K562 (cell line): ENCODE results near the gene APEX2.

Experiments used
- CHD2 ChIP-seq: IDR thresholded peaks from 2 replicates; pipeline ENCODE4 v1.6.1; 2011; ENCODE audit warnings: low read depth, low read length
- JUND ChIP-seq, 2 experiments: IDR thresholded peaks; 2 replicates in 1 of 2; 3 replicates in 1 of 2; pipeline ENCODE4 v1.6.1; 2011; ENCODE audit warnings: borderline replicate concordance in 2 of 2, low read depth in 2 of 2, low read length in 2 of 2, improper control_type of control experiment in 1 of 2, missing biosample characterization in 1 of 2, missing genetic modification characterization in 1 of 2, missing genetic modification reagents in 1 of 2
- NFE2L1 ChIP-seq: fragments of 450-650 bp; IDR thresholded peaks from 2 replicates; pipeline ENCODE4 v1.6.1; 2016; ENCODE audit warnings: missing genetic modification characterization, low read depth, mild to moderate bottlenecking, missing compliant biosample characterization, moderate library complexity, borderline replicate concordance
- POLR2AphosphoS5 ChIP-seq: IDR thresholded peaks from 2 replicates; pipeline ENCODE4 v1.6.1; 2011; ENCODE audit warnings: mild to moderate bottlenecking, low read depth, low read length, moderate library complexity; ENCODE audit not compliant: control insufficient read depth, insufficient read depth
- RFX5 ChIP-seq: IDR thresholded peaks from 2 replicates; pipeline ENCODE4 v1.6.1; 2011; ENCODE audit warnings: low read depth, mild to moderate bottlenecking, improper control_type of control experiment, low read length
- ZBTB43 ChIP-seq: sonication (generic); formaldehyde crosslinking; IDR thresholded peaks from 2 replicates; pipeline ENCODE4 v1.8.0; 2023; ENCODE audit warnings: mild to moderate bottlenecking, missing genetic modification reagents
- TF ChIP-seq, protein P1 (sequence below): fragments of 450-650 bp; formaldehyde crosslinking; IDR thresholded peaks from 2 replicates; pipeline ENCODE4 v1.4.0; 2022; ENCODE audit warnings: mild to moderate bottlenecking, moderate library complexity
- TF ChIP-seq, protein P2 (sequence below), 3 experiments: IDR thresholded peaks in 2 of 3; conservative IDR thresholded peaks in 1 of 3; 2 replicates each; pipeline ENCODE4 v1.5.1; 2011 to 2012; ENCODE audit warnings: low read length in 3 of 3, mild to moderate bottlenecking in 3 of 3, control low read depth in 2 of 3, improper control_type of control experiment in 1 of 3, inconsistent platforms in 1 of 3, low read depth in 1 of 3, mixed read lengths in 1 of 3, moderate library complexity in 1 of 3; ENCODE audit not compliant: insufficient read depth in 2 of 3

GRCh38 chrX:54994668-54995351 is 5.4 kb upstream of the APEX2 start:
- no peak for TF ChIP-seq CHD2
- no peak for TF ChIP-seq ZBTB43 (CRISPR knock-in tag)
- TF ChIP-seq, protein P1, sequence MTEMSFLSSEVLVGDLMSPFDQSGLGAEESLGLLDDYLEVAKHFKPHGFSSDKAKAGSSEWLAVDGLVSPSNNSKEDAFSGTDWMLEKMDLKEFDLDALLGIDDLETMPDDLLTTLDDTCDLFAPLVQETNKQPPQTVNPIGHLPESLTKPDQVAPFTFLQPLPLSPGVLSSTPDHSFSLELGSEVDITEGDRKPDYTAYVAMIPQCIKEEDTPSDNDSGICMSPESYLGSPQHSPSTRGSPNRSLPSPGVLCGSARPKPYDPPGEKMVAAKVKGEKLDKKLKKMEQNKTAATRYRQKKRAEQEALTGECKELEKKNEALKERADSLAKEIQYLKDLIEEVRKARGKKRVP (CRISPR knock-in tag) = no peak
- TF ChIP-seq, protein P2, sequence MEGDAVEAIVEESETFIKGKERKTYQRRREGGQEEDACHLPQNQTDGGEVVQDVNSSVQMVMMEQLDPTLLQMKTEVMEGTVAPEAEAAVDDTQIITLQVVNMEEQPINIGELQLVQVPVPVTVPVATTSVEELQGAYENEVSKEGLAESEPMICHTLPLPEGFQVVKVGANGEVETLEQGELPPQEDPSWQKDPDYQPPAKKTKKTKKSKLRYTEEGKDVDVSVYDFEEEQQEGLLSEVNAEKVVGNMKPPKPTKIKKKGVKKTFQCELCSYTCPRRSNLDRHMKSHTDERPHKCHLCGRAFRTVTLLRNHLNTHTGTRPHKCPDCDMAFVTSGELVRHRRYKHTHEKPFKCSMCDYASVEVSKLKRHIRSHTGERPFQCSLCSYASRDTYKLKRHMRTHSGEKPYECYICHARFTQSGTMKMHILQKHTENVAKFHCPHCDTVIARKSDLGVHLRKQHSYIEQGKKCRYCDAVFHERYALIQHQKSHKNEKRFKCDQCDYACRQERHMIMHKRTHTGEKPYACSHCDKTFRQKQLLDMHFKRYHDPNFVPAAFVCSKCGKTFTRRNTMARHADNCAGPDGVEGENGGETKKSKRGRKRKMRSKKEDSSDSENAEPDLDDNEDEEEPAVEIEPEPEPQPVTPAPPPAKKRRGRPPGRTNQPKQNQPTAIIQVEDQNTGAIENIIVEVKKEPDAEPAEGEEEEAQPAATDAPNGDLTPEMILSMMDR (IDR thresholded peaks at IDR 0.05 in 2 of 3, conservative IDR thresholded peaks at IDR 0.05 in 1 of 3; ENCODE audit: insufficient read depth in 2 of 3, low read depth in 1 of 3, low read length in 3 of 3) = no peak
- no peak for TF ChIP-seq NFE2L1 (tag)
- peak; percentile 52; the same call in 1 of the 2 replicates for TF ChIP-seq JUND (IDR thresholded peaks at IDR 0.05; ENCODE audit: borderline replicate concordance, low read depth, low read length)
- no peak; the same call in 2 of the 3 replicates for TF ChIP-seq JUND (tag; IDR thresholded peaks at IDR 0.05; ENCODE audit: borderline replicate concordance, low read depth, low read length)
- TF ChIP-seq RFX5 = no peak
- TF ChIP-seq POLR2AphosphoS5 = no peak
